Keratinocyte (primary cell): ENCODE measurements around the gene MIER2.

ENCODE experiments used
- CTCF ChIP-seq, 3 experiments: IDR thresholded peaks in 1 of 3; conservative IDR thresholded peaks in 1 of 3; optimal IDR thresholded peaks in 1 of 3; 2 replicates in 2 of 3; 3 replicates in 1 of 3; pipeline versions ENCODE3 to v1.5.1; 2011; ENCODE audit warnings: low read length in 3 of 3, mild to moderate bottlenecking in 3 of 3, moderate library complexity in 2 of 3, control low read depth in 1 of 3, inconsistent platforms in 1 of 3; ENCODE audit not compliant: insufficient read depth in 2 of 3; ENCODE audit errors: extremely low read depth in 1 of 3
- EZH2 ChIP-seq: IDR thresholded peaks from one replicate; pipeline ENCODE4 v1.6.1; 2012; ENCODE audit warnings: inconsistent platforms, mild to moderate bottlenecking, low read length, moderate library complexity

- TF ChIP-seq CTCF (optimal IDR thresholded peaks at IDR 0.05 in 1 of 3, IDR thresholded peaks at IDR 0.05 in 1 of 3, conservative IDR thresholded peaks at IDR 0.05 in 1 of 3; ENCODE audit: extremely low read depth in 1 of 3, insufficient read depth in 2 of 3, low read length in 3 of 3): no peak
- no peak for TF ChIP-seq EZH2
Measured at GRCh38 chr19:326871-327270, 17.7 kb downstream of the MIER2 start.
